ENCODE results near the gene GAB1. TPM values are rescaled to one million over a fixed set of nuclear protein-coding genes. Genes with fewer than 3 reads are reported as not detected.

The GAB1 gene
- total and polyA plus RNA-seq, 2 of the 8 experiments (the other 6 are each of a cell fraction or from before 2014, with no cell fraction given) = 6.8 to 21.3 TPM

DNA sequence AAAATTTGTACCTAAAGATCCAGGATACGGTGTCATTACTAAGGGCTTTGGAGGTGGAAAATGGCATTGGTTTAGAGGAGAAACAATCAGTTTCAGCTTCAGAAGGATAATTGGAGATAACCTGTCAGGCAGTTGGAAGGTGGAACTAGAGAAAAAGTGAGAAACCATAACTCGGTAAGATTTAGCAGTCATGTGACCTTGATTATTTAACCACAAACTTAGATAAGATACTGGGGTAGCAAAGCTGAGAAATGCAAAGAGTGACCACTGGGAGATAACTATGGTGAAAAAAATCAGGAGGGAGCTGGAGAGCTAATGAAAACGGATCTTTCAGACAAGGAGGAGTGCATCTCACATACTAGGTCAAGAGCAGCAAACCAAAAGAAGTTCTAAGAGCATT, 118.5 kb downstream of the GAB1 start (continued):
- TF ChIP-seq, protein P1, sequence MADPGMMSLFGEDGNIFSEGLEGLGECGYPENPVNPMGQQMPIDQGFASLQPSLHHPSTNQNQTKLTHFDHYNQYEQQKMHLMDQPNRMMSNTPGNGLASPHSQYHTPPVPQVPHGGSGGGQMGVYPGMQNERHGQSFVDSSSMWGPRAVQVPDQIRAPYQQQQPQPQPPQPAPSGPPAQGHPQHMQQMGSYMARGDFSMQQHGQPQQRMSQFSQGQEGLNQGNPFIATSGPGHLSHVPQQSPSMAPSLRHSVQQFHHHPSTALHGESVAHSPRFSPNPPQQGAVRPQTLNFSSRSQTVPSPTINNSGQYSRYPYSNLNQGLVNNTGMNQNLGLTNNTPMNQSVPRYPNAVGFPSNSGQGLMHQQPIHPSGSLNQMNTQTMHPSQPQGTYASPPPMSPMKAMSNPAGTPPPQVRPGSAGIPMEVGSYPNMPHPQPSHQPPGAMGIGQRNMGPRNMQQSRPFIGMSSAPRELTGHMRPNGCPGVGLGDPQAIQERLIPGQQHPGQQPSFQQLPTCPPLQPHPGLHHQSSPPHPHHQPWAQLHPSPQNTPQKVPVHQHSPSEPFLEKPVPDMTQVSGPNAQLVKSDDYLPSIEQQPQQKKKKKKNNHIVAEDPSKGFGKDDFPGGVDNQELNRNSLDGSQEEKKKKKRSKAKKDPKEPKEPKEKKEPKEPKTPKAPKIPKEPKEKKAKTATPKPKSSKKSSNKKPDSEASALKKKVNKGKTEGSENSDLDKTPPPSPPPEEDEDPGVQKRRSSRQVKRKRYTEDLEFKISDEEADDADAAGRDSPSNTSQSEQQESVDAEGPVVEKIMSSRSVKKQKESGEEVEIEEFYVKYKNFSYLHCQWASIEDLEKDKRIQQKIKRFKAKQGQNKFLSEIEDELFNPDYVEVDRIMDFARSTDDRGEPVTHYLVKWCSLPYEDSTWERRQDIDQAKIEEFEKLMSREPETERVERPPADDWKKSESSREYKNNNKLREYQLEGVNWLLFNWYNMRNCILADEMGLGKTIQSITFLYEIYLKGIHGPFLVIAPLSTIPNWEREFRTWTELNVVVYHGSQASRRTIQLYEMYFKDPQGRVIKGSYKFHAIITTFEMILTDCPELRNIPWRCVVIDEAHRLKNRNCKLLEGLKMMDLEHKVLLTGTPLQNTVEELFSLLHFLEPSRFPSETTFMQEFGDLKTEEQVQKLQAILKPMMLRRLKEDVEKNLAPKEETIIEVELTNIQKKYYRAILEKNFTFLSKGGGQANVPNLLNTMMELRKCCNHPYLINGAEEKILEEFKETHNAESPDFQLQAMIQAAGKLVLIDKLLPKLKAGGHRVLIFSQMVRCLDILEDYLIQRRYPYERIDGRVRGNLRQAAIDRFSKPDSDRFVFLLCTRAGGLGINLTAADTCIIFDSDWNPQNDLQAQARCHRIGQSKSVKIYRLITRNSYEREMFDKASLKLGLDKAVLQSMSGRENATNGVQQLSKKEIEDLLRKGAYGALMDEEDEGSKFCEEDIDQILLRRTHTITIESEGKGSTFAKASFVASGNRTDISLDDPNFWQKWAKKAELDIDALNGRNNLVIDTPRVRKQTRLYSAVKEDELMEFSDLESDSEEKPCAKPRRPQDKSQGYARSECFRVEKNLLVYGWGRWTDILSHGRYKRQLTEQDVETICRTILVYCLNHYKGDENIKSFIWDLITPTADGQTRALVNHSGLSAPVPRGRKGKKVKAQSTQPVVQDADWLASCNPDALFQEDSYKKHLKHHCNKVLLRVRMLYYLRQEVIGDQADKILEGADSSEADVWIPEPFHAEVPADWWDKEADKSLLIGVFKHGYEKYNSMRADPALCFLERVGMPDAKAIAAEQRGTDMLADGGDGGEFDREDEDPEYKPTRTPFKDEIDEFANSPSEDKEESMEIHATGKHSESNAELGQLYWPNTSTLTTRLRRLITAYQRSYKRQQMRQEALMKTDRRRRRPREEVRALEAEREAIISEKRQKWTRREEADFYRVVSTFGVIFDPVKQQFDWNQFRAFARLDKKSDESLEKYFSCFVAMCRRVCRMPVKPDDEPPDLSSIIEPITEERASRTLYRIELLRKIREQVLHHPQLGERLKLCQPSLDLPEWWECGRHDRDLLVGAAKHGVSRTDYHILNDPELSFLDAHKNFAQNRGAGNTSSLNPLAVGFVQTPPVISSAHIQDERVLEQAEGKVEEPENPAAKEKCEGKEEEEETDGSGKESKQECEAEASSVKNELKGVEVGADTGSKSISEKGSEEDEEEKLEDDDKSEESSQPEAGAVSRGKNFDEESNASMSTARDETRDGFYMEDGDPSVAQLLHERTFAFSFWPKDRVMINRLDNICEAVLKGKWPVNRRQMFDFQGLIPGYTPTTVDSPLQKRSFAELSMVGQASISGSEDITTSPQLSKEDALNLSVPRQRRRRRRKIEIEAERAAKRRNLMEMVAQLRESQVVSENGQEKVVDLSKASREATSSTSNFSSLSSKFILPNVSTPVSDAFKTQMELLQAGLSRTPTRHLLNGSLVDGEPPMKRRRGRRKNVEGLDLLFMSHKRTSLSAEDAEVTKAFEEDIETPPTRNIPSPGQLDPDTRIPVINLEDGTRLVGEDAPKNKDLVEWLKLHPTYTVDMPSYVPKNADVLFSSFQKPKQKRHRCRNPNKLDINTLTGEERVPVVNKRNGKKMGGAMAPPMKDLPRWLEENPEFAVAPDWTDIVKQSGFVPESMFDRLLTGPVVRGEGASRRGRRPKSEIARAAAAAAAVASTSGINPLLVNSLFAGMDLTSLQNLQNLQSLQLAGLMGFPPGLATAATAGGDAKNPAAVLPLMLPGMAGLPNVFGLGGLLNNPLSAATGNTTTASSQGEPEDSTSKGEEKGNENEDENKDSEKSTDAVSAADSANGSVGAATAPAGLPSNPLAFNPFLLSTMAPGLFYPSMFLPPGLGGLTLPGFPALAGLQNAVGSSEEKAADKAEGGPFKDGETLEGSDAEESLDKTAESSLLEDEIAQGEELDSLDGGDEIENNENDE (IDR thresholded peaks at IDR 0.05; ENCODE audit: insufficient replicate concordance, low read length) = no peak
- no peak for TF ChIP-seq SIN3A (conservative IDR thresholded peaks at IDR 0.05 in 1 of 2, IDR thresholded peaks at IDR 0.05 in 1 of 2; ENCODE audit: low read depth in 1 of 2, low read length in 2 of 2)
